Peyer's patch (tissue), 4 donors: Measurements from ENCODE around the gene RABIF. TPM values are rescaled to one million over a fixed set of nuclear protein-coding genes. Genes with fewer than 3 reads are reported as not detected.
"Not testable (repeated sequence)": the region's sequence is repeated elsewhere in the genome, so short reads cannot be mapped to it uniquely, and the experiment has no call there.

Experiments used
- DNase-seq, 3 donors: peaks; one replicate each; pipeline ENCODE4 v3.0.0-alpha.2; 2017 to 2019
- H3K27ac ChIP-seq, 4 donors: fragments of 200-600 bp; sonication (generic); one replicate each; pipeline ENCODE4 v1.5.1; 2016 to 2019
- H3K27me3 ChIP-seq, 2 donors: fragments of 200-600 bp; sonication (generic); one replicate each; pipeline ENCODE4 v1.5.1; 2019
- H3K36me3 ChIP-seq, 3 donors: fragments of 200-600 bp; sonication (generic); one replicate each; pipeline ENCODE4 v1.5.1; 2016 to 2019
- H3K4me1 ChIP-seq, 4 donors: fragments of 200-600 bp; sonication (generic); one replicate each; pipeline ENCODE4 v1.5.1; 2016 to 2019
- H3K4me3 ChIP-seq, 4 donors: fragments of 200-600 bp; sonication (generic); 1 replicate in 3 of 4; 2 replicates in 1 of 4; pipeline ENCODE4 v1.5.1; 2016 to 2019; ENCODE audit warnings: mild to moderate bottlenecking in 1 of 4
- H3K9me3 ChIP-seq, 4 donors: fragments of 200-600 bp; sonication (generic); one replicate each; pipeline ENCODE4 v1.5.1; 2016 to 2019; ENCODE audit warnings: mild to moderate bottlenecking in 1 of 4
- POLR2A ChIP-seq, 2 donors: fragments of 450-650 bp; IDR thresholded peaks; one replicate each; pipeline ENCODE4 v1.5.1; 2017; ENCODE audit warnings: antibody characterized with exemption in 2 of 2, mild to moderate bottlenecking in 2 of 2, moderate library complexity in 2 of 2
- total RNA-seq, 4 donors: library from RNA; depleted of rRNA; stranded (reverse); fragments of >200 nt; gene quantifications; one replicate each; pipeline ENCODE4 v1.1.0, GENCODE V29; 2016
- TF ChIP-seq, protein P1 (sequence below), 6 experiments: fragments of 450-650 bp in 4 of 6; fragments of 200-600 bp in 2 of 6; sonication (generic) in 1 of 6; IDR thresholded peaks; one replicate each; pipeline ENCODE4 v1.5.1; 2017 to 2019; ENCODE audit warnings: antibody characterized with exemption in 6 of 6, mild to moderate bottlenecking in 3 of 6, moderate library complexity in 1 of 6

Gene RABIF
- 10 to 100 TPM in 1 of 4 donors, 1 to 10 TPM in 3; 5.8 to 13.0 (median 8.0) TPM for total RNA-seq

- H3K4me3 ChIP-seq: peak within 1 kb of the TSS; percentile 67 to 89 (median 72)
- H3K9me3 ChIP-seq: no peaks in the 10 kb centered on the region
- DNase-seq: peak; percentile 96 to 98 (median 96)
- peak within 1 kb of the TSS; percentile 86 to 95 (median 93) for H3K27ac ChIP-seq
- H3K27me3 ChIP-seq: no peaks in the 10 kb centered on the region
- H3K4me1 ChIP-seq: peaks cover 0 to 8% (median 0%) of the 10 kb centered on the region in 4 donors
- peaks cover 0 to 24% (median 0%) of the 10 kb centered on the region in 3 donors for H3K36me3 ChIP-seq
- TF ChIP-seq, protein P1, sequence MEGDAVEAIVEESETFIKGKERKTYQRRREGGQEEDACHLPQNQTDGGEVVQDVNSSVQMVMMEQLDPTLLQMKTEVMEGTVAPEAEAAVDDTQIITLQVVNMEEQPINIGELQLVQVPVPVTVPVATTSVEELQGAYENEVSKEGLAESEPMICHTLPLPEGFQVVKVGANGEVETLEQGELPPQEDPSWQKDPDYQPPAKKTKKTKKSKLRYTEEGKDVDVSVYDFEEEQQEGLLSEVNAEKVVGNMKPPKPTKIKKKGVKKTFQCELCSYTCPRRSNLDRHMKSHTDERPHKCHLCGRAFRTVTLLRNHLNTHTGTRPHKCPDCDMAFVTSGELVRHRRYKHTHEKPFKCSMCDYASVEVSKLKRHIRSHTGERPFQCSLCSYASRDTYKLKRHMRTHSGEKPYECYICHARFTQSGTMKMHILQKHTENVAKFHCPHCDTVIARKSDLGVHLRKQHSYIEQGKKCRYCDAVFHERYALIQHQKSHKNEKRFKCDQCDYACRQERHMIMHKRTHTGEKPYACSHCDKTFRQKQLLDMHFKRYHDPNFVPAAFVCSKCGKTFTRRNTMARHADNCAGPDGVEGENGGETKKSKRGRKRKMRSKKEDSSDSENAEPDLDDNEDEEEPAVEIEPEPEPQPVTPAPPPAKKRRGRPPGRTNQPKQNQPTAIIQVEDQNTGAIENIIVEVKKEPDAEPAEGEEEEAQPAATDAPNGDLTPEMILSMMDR (IDR thresholded peaks at IDR 0.05): peak in 4 of 6 experiments; percentile 7 to 31 (median 12)
- TF ChIP-seq POLR2A (IDR thresholded peaks at IDR 0.05): peak; percentile 96 to 97
These were observed at the start of gene RABIF for GRCh38 chr1:202888531-202889360. RABIF (minus strand) TSS chr1:202889149; CDS start chr1:202889098, 51 bp downstream.

GRCh38 chr1:202938287-202938925 lies 49.5 kb upstream of the RABIF start:
- H3K4me3 ChIP-seq: no peak overlapping the region
- no peaks in the 10 kb centered on the region for H3K4me1 ChIP-seq
- H3K27ac ChIP-seq: no peak overlapping the region
- peaks cover 0 to 38% (median 0%) of the 10 kb centered on the region in 3 donors for H3K36me3 ChIP-seq
- no peaks in the 10 kb centered on the region for H3K27me3 ChIP-seq
- TF ChIP-seq, protein P1 (IDR thresholded peaks at IDR 0.05): no peak
- no peak for TF ChIP-seq POLR2A (IDR thresholded peaks at IDR 0.05)
- H3K9me3 ChIP-seq: no peaks in the 10 kb centered on the region
- no peak for DNase-seq

- not testable (repeated sequence) for H3K9me3 ChIP-seq, H3K27ac ChIP-seq, H3K27me3 ChIP-seq, DNase-seq, H3K4me1 ChIP-seq, H3K4me3 ChIP-seq
- peaks cover 0 to 18% (median 0%) of the 10 kb centered on the region in 3 donors for H3K36me3 ChIP-seq
These were observed 47.5 kb upstream of the RABIF start for GRCh38 chr1:202936409-202936808.

DNA sequence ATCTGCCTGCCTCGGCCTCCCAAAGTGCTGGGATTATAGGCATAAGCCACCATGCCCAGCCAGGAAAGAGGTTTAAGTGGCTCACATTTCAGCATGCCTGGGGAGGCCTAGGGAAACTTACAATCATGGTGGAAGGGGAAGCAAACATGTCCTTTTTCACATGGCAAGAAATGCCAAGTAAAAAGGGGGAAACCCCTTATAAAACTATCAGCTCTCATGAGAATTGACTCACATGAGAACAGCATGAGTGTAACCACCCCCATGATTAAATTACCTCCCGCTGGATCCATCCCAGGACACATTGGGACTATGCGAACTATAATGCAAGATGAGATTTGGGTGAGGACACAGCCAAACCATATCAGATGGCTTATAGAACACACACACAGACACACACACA lies 46.9 kb upstream of the RABIF start:
- TF ChIP-seq, protein P1 (IDR thresholded peaks at IDR 0.05): no peak
- no peak for TF ChIP-seq POLR2A (IDR thresholded peaks at IDR 0.05)
- H3K27ac ChIP-seq: no peak overlapping the region
- H3K27me3 ChIP-seq: no peaks in the 10 kb centered on the region
- no peaks in the 10 kb centered on the region for H3K4me1 ChIP-seq
- H3K4me3 ChIP-seq: no peak overlapping the region
- DNase-seq: no peak
- no peaks in the 10 kb centered on the region for H3K9me3 ChIP-seq
- H3K36me3 ChIP-seq: peaks cover 0 to 12% (median 0%) of the 10 kb centered on the region in 3 donors

GRCh38 chr1:202934755-202935154 lies 45.8 kb upstream of the RABIF start:
- Histone ChIP-seq H3K4me1 (no peaks in the 10 kb centered on the region), H3K27me3 (no peaks in the 10 kb centered on the region), H3K4me3 (no peak overlapping the region), H3K27ac (no peak overlapping the region), H3K9me3 (no peaks in the 10 kb centered on the region), H3K36me3 (peaks cover 0 to 1% (median 0%) of the 10 kb centered on the region in 3 donors)
- no peak for DNase-seq
- TF ChIP-seq, protein P1 (IDR thresholded peaks at IDR 0.05): no peak
- no peak for TF ChIP-seq POLR2A (IDR thresholded peaks at IDR 0.05)

DNA sequence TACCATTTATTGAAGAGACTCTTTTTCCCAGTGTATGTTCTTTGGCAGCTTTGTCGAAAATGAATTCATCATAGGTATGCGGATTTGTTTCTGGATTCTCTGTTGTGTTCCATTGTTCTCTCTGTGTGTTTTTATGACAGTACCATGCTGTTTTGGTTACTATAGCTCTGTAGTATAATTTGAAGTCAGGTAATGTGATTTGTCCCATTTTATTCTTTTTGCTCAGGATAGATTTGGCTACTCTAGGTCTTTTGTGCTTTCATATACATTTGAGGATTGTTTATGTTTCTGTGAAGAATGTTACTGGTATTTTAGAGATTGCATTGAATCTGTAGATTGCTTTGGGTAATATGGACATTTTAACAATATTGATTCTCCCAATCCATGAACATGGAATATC lies 43.5 kb upstream of the RABIF start:
- DNase-seq: no peak
- H3K9me3 ChIP-seq: no peaks in the 10 kb centered on the region
- TF ChIP-seq, protein P1 (IDR thresholded peaks at IDR 0.05): no peak
- no peak for TF ChIP-seq POLR2A (IDR thresholded peaks at IDR 0.05)
- H3K27ac ChIP-seq: no peak overlapping the region
- H3K4me3 ChIP-seq: no peak overlapping the region
- H3K27me3 ChIP-seq: no peaks in the 10 kb centered on the region
- no peaks in the 10 kb centered on the region for H3K36me3 ChIP-seq
- H3K4me1 ChIP-seq: no peaks in the 10 kb centered on the region
